GM21526 (cell line): Measurements from ENCODE around the gene CACNB4.
"Not testable (repeated sequence)": the region's sequence is repeated elsewhere in the genome, so short reads cannot be mapped to it uniquely, and the experiment has no call there.

Source experiments
- ATAC-seq: cut with Tn5 transposase; IDR thresholded peaks from one replicate; pipeline ENCODE4 v1.9.1; 2021; ENCODE audit warnings: moderate library complexity; ENCODE audit not compliant: unreplicated experiment, low FRiP score

CACNB4 gene

GRCh38 chr2:151802315-151802714, 296.5 kb downstream of the CACNB4 start:
- ATAC-seq, result no peak

GRCh38 chr2:151799886-151800292, 299.0 kb downstream of the CACNB4 start:
- ATAC-seq, result no peak

- ATAC-seq, result no peak
These were observed 302.1 kb downstream of the CACNB4 start for GRCh38 chr2:151796774-151797173.

- no peak for ATAC-seq
These were observed 303.1 kb downstream of the CACNB4 start for GRCh38 chr2:151795646-151796240.

- not testable (repeated sequence) for ATAC-seq
These were observed 304.4 kb downstream of the CACNB4 start for GRCh38 chr2:151794422-151794821.

- ATAC-seq, result no peak
These were observed 305.7 kb downstream of the CACNB4 start for GRCh38 chr2:151793123-151793522.

- no peak for ATAC-seq
These were observed 306.3 kb downstream of the CACNB4 start for GRCh38 chr2:151792589-151792988.

GRCh38 chr2:151791545-151791944, 307.3 kb downstream of the CACNB4 start:
- ATAC-seq, result no peak

GRCh38 chr2:151790689-151791088, 308.2 kb downstream of the CACNB4 start:
- no peak for ATAC-seq

GRCh38 chr2:151789055-151789834, 309.6 kb downstream of the CACNB4 start:
- no peak for ATAC-seq

GRCh38 chr2:151786483-151786882, 312.4 kb downstream of the CACNB4 start:
- ATAC-seq, result no peak

- ATAC-seq, result no peak
These were observed 312.8 kb downstream of the CACNB4 start for GRCh38 chr2:151786077-151786476.

GRCh38 chr2:151783133-151783520, 315.7 kb downstream of the CACNB4 start:
- ATAC-seq, result no peak
